Measurements from ENCODE around the gene MPHOSPH10. TPM values are rescaled to one million over a fixed set of nuclear protein-coding genes. Genes with fewer than 3 reads are reported as not detected.
"Not testable (repeated sequence)": the region's sequence is repeated elsewhere in the genome, so short reads cannot be mapped to it uniquely, and the experiment has no call there.

Gene MPHOSPH10
- total RNA-seq, 1 experiment from 2014 or later, result 26.4 TPM

GRCh38 chr2:71173096-71173495 lies 42.7 kb downstream of the MPHOSPH10 start:
- H2AFZ ChIP-seq (ENCODE audit: low read length), result no peak overlapping the region
- H3F3A ChIP-seq (ENCODE audit: low read length, unreplicated experiment), result no peaks in the 10 kb centered on the region
- no peak overlapping the region for H3K4me3 ChIP-seq (ENCODE audit: low read length)
- H3K36me3 ChIP-seq (ENCODE audit: low read depth, low read length), result no peaks in the 10 kb centered on the region
- no peak overlapping the region for H3K27ac ChIP-seq (ENCODE audit: low read length)
- no peak overlapping the region for H3K9ac ChIP-seq (ENCODE audit: low read length)
- no peak overlapping the region for H3K4me2 ChIP-seq (ENCODE audit: low read length)
- no peak for DNase-seq
- H3K27me3 ChIP-seq (ENCODE audit: low read length), result no peaks in the 10 kb centered on the region
- H3K9me3 ChIP-seq (ENCODE audit: low read length), result no peaks in the 10 kb centered on the region
- H3K4me1 ChIP-seq (ENCODE audit: insufficient read depth, low read length), result no peaks in the 10 kb centered on the region
- intact Hi-C loops (cut with micrococcal nuclease), result no loop called here
- CTCF ChIA-PET, result no interaction called here
- H3K9me2 ChIP-seq (replicated peaks; ENCODE audit: low read length), result no peaks in the 10 kb centered on the region
- no TSS peak for BruUV-seq (replicated peaks)
- no peaks in the 10 kb centered on the region for H4K20me1 ChIP-seq (ENCODE audit: low read length)
- TF ChIP-seq EZH2 (IDR thresholded peaks at IDR 0.05; ENCODE audit: low read length, unreplicated experiment) (no peak), EZH2phosphoT487 (IDR thresholded peaks at IDR 0.05; ENCODE audit: borderline replicate concordance, low read length) (no peak)
- TF ChIP-seq, protein P1, sequence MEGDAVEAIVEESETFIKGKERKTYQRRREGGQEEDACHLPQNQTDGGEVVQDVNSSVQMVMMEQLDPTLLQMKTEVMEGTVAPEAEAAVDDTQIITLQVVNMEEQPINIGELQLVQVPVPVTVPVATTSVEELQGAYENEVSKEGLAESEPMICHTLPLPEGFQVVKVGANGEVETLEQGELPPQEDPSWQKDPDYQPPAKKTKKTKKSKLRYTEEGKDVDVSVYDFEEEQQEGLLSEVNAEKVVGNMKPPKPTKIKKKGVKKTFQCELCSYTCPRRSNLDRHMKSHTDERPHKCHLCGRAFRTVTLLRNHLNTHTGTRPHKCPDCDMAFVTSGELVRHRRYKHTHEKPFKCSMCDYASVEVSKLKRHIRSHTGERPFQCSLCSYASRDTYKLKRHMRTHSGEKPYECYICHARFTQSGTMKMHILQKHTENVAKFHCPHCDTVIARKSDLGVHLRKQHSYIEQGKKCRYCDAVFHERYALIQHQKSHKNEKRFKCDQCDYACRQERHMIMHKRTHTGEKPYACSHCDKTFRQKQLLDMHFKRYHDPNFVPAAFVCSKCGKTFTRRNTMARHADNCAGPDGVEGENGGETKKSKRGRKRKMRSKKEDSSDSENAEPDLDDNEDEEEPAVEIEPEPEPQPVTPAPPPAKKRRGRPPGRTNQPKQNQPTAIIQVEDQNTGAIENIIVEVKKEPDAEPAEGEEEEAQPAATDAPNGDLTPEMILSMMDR (conservative IDR thresholded peaks at IDR 0.05; ENCODE audit: low read depth, low read length), result no peak
- ATAC-seq, result no peak
- POLR2A ChIA-PET (ENCODE audit: unreplicated experiment), result no interaction called here
- H3K79me2 ChIP-seq (ENCODE audit: low read length), result no peaks in the 10 kb centered on the region

DNA sequence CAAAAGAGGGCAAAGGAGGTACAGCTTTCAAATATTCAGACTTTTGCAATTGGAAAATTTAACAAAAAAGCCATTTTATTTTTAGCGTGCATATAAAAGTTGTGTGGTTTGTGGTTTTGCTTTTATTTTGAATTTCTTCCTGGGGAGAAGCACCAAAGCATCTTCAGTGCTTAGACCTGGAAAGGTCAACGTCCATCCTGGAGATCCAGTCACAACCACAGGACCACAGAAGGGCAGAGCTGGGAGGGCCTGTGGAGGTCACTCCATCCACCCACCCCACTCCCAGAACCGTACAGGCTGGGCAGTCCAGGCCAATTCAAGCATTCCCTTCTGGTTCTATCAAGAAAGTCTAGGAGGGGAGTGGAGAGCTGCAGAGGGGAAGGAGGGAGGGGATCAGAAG lies 43.8 kb downstream of the MPHOSPH10 start:
- intact Hi-C loops (cut with micrococcal nuclease), result no loop called here
- no peak overlapping the region for H2AFZ ChIP-seq (ENCODE audit: low read length)
- ChIA-PET POLR2A (ENCODE audit: unreplicated experiment) (no interaction called here), CTCF (no interaction called here)
- TF ChIP-seq, protein P1 (conservative IDR thresholded peaks at IDR 0.05; ENCODE audit: low read depth, low read length), result no peak
- no peak for TF ChIP-seq EZH2phosphoT487 (IDR thresholded peaks at IDR 0.05; ENCODE audit: borderline replicate concordance, low read length)
- TF ChIP-seq EZH2 (IDR thresholded peaks at IDR 0.05; ENCODE audit: low read length, unreplicated experiment), result no peak
- no peaks in the 10 kb centered on the region for H3K4me1 ChIP-seq (ENCODE audit: insufficient read depth, low read length)
- BruUV-seq (replicated peaks), result no TSS peak
- no peak overlapping the region for H3K9ac ChIP-seq (ENCODE audit: low read length)
- no peaks in the 10 kb centered on the region for H3F3A ChIP-seq (ENCODE audit: low read length, unreplicated experiment)
- no peak overlapping the region for H3K4me2 ChIP-seq (ENCODE audit: low read length)
- H3K27me3 ChIP-seq (ENCODE audit: low read length), result no peaks in the 10 kb centered on the region
- no peaks in the 10 kb centered on the region for H4K20me1 ChIP-seq (ENCODE audit: low read length)
- H3K4me3 ChIP-seq (ENCODE audit: low read length), result no peak overlapping the region
- no peaks in the 10 kb centered on the region for H3K9me3 ChIP-seq (ENCODE audit: low read length)
- H3K36me3 ChIP-seq (ENCODE audit: low read depth, low read length), result no peaks in the 10 kb centered on the region
- H3K27ac ChIP-seq (ENCODE audit: low read length), result no peak overlapping the region
- H3K79me2 ChIP-seq (ENCODE audit: low read length), result no peaks in the 10 kb centered on the region
- no peaks in the 10 kb centered on the region for H3K9me2 ChIP-seq (replicated peaks; ENCODE audit: low read length)
- no peak for ATAC-seq
- no peak for DNase-seq

DNA sequence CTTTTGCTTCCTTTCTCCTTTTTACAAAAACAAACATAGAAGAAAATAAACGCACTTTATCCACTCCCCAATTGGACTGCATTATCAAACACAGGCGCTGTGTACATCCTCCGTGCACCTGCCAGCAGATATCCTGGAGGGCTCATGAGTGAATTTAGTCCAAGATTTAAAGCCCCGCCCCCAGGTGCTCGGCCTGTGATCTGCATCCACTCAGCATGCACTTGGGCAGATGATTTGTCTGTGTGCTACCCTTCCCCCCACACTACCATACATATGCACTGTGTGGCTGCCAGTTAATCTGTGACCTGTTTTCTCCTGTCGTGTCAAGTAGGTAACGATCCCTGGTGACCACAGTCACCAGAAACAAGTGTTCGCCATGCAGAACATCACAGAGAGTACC lies 48.4 kb downstream of the MPHOSPH10 start:
- H3K36me3 ChIP-seq (ENCODE audit: low read depth, low read length); H2AFZ ChIP-seq (ENCODE audit: low read length); H3F3A ChIP-seq (ENCODE audit: low read length, unreplicated experiment); H3K9me2 ChIP-seq (replicated peaks; ENCODE audit: low read length); CTCF ChIA-PET; H3K27ac ChIP-seq (ENCODE audit: low read length); ATAC-seq; H3K27me3 ChIP-seq (ENCODE audit: low read length); DNase-seq; H3K9ac ChIP-seq (ENCODE audit: low read length); H3K4me3 ChIP-seq (ENCODE audit: low read length); POLR2A ChIA-PET (ENCODE audit: unreplicated experiment); intact Hi-C loops (cut with micrococcal nuclease); H4K20me1 ChIP-seq (ENCODE audit: low read length); H3K9me3 ChIP-seq (ENCODE audit: low read length); H3K79me2 ChIP-seq (ENCODE audit: low read length); BruUV-seq (replicated peaks); H3K4me1 ChIP-seq (ENCODE audit: insufficient read depth, low read length); H3K4me2 ChIP-seq (ENCODE audit: low read length): not testable (repeated sequence)

Measured in PC-3 (cell line).